GM21447 (cell line): Measurements from ENCODE around the gene SRGAP1.

ENCODE experiments used
- ATAC-seq: cut with Tn5 transposase; IDR thresholded peaks from one replicate; pipeline ENCODE4 v1.9.1; 2021; ENCODE audit not compliant: unreplicated experiment

Gene SRGAP1

GRCh38 chr12:63844391-63845341 is at the start of gene SRGAP1:
SRGAP1 (plus strand) TSS chr12:63844700; CDS start chr12:63844817, 117 bp downstream.
- ATAC-seq = peak; percentile 27

GRCh38 chr12:63795032-63795687 is 49.3 kb upstream of the SRGAP1 start:
- no peak for ATAC-seq

GRCh38 chr12:63795944-63796343 is 48.6 kb upstream of the SRGAP1 start:
- no peak for ATAC-seq

GRCh38 chr12:63802012-63802608 is 42.4 kb upstream of the SRGAP1 start:
- ATAC-seq = peak; percentile 52

GRCh38 chr12:63804746-63805145 is 39.8 kb upstream of the SRGAP1 start:
- ATAC-seq = no peak

GRCh38 chr12:63805704-63806672 is 38.5 kb upstream of the SRGAP1 start:
- no peak for ATAC-seq

GRCh38 chr12:63808631-63809030 is 35.9 kb upstream of the SRGAP1 start:
- no peak for ATAC-seq

- ATAC-seq = no peak
These were observed 34.9 kb upstream of the SRGAP1 start for GRCh38 chr12:63809566-63809965.

GRCh38 chr12:63811334-63811733 is 33.2 kb upstream of the SRGAP1 start:
- no peak for ATAC-seq

- ATAC-seq = no peak
These were observed 32.7 kb upstream of the SRGAP1 start for GRCh38 chr12:63811755-63812154.

- ATAC-seq = peak; percentile 33
These were observed 30.2 kb upstream of the SRGAP1 start for GRCh38 chr12:63814146-63814772.

GRCh38 chr12:63815482-63815852 is 29.0 kb upstream of the SRGAP1 start:
- ATAC-seq = peak; percentile 8

- ATAC-seq = no peak
These were observed 28.5 kb upstream of the SRGAP1 start for GRCh38 chr12:63816031-63816430.

- ATAC-seq = no peak
These were observed 24.1 kb upstream of the SRGAP1 start for GRCh38 chr12:63820427-63820826.

- no peak for ATAC-seq
These were observed 22.7 kb upstream of the SRGAP1 start for GRCh38 chr12:63821781-63822251.

- no peak for ATAC-seq
These were observed 22.1 kb upstream of the SRGAP1 start for GRCh38 chr12:63822352-63822751.

GRCh38 chr12:63823040-63823439 is 21.5 kb upstream of the SRGAP1 start:
- no peak for ATAC-seq

- ATAC-seq = peak; percentile 85
These were observed 18.4 kb upstream of the SRGAP1 start for GRCh38 chr12:63826006-63826585.

GRCh38 chr12:63828867-63829266 is 15.6 kb upstream of the SRGAP1 start:
- no peak for ATAC-seq

GRCh38 chr12:63836046-63836445 is 8.5 kb upstream of the SRGAP1 start:
- ATAC-seq = no peak
